GM19351 (cell line): ENCODE measurements around the gene DMGDH.
A peak's percentile ranks its signal among the peaks of the same experiment; 100 is the strongest.
"Not testable (repeated sequence)": the region's sequence is repeated elsewhere in the genome, so short reads cannot be mapped to it uniquely, and the experiment has no call there.

Experiments used
- ATAC-seq: cut with Tn5 transposase; IDR thresholded peaks from one replicate; pipeline ENCODE4 v1.9.1; 2021; ENCODE audit warnings: mild to moderate bottlenecking, moderate library complexity; ENCODE audit not compliant: unreplicated experiment

Gene DMGDH

GRCh38 chr5:79020861-79021561 lies 48.5 kb downstream of the DMGDH start:
- no peak for ATAC-seq

DNA sequence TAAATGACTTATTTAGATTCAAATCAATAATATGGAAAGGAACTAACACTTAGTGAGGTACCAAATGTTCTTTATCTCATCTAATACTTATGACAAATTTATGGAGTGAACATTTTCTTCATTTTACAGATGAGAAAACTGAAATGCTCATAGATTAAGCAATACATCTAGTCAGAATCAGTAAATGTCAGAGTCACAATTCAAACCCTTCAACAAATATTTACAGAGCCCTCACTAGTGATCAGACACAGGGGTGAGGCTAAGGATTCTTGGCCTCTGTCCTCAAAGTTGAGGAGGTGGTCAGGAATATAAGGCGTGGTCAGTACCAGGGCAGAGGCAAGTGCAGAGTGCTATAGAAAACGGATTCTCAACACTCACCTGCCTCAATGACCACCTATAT lies 54.8 kb downstream of the DMGDH start:
- no peak for ATAC-seq

GRCh38 chr5:79011869-79012268 lies 57.6 kb downstream of the DMGDH start:
- no peak for ATAC-seq

GRCh38 chr5:79011219-79011836 lies 58.1 kb downstream of the DMGDH start:
- no peak for ATAC-seq

DNA sequence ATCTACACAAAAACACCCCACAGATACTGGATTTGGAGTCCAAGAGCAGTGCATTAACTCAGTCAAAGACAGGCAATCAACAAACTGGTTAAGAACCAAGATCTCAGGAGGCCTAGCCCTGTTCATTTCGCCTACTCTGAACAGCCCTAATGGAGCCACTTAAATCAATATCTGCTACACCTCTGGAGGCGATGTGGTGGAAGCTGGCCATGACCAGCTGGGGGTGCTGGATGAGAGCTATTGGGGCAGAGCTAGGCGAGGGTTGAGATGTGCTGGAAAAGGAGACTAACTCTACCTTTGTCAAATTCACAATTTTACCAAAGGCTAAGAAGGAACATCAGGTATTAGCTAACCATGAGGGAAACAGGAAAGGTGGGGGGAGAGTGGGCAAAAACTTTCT lies 61.1 kb downstream of the DMGDH start:
- ATAC-seq, result no peak

- ATAC-seq, result no peak
These were observed 61.6 kb downstream of the DMGDH start for GRCh38 chr5:79007872-79008271.

- no peak for ATAC-seq
These were observed 63.4 kb downstream of the DMGDH start for GRCh38 chr5:79005936-79006631.

DNA sequence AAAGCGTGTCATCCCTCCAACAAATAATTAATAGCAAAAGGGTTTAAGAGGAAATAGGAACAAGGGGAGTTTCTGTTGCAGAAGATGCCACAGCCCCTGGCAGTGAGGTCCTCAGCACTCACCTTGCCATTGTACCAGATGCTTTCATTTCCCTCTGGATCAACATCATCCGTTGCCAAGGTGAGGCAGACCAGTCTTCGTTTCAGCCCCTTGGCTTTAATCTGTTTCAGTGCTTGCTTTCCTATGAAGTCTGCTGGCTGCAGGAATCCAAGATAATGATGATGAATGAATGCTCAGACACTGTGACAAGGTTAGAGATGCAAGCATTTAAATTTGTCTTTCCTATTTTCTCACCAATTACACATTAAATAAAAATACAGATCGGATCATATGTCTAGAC lies 64.3 kb downstream of the DMGDH start:
- ATAC-seq, result no peak

DNA sequence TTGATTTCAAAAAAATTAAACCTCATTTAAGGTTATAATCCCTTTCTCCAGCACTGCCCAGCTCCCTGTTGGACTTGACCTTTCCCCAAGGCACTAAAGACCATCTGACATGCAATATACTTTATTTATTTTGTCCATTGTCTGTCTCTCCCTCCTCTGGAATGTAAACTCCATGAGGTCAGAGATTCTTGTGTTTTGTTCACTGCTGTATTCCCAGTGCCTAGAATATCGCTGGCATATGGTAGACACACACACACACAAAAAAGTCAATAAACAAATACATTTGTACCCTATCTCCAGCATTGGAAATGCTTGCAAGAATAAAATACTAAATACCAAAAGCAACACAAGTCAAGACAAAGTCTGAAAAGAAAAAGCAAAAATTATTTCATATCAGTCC lies 67.1 kb downstream of the DMGDH start:
- no peak for ATAC-seq

DNA sequence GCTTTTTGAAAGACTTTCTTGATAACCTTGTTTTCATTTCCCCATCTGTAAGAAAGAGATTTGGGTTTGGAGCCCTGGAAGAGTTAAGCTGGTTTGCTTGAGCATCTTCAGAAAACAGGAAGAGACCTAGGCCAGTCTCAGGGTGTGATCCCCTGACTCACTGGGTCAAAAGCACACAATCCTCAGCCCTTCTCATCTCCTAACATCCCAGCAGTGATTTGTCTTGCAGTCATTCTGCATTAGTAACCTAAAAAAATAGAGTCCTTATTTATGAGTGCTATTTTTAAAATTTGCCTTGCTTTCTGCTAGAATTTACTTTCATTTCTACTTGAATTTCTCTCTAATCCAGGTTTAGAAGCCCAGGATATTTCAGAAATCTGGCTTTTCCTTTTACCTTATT lies 68.0 kb downstream of the DMGDH start:
- ATAC-seq, result no peak

DNA sequence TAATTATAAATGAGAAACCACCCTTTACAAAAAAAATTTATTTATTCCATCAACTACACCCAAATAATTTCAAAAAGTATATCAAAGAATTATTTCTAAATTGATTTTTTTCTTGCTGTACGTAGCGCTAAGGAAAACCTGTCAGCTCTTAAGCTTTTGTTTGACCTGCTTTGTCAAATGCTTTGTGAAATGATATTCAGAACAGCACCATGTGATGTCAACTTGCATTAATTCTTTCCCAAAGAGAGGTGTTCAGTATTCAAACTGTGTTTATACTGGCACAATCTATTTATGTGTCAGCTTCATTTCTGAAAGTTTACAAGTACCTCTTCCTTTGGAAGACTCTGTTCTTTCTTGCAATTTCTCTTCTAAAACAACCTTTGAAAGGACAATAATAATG lies 72.4 kb downstream of the DMGDH start:
- no peak for ATAC-seq

GRCh38 chr5:78995521-78996007 lies 73.9 kb downstream of the DMGDH start:
- no peak for ATAC-seq

DNA sequence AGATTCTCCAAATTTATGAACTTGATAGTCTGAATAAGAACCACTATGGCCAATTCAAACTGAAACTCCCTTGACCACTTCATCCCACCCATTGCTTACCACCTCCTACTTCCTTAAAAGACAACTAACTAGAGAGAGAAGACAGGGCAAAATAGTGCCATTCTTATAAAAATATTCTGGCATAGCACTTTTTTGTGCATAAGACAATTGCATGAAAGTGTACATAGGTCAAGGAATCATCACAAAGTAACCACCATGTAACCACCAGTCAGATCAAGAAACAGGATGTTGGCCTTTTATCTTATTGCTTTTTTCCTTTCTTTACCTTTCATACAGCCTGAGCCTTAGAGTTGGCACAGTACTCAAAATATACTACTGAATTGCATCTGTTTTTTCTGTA lies 76.3 kb downstream of the DMGDH start:
- ATAC-seq, result no peak

DNA sequence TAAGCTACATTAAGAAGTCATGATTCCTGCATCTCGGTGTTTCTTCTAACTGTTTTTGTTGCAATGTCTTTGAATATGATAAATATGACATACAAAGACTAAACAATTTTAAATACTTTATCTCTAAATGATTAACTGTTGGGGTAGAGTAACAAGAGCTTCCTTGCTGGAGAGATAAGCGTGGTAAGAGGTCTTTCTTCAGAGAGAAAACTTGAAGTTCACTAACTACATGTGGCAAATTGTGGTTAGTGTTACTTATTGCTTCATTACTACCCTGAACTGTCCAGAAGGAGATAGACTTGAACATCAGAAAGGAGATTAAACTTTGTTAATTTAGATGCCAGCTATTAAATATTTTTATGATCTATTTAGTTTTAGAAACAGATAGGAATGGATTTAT lies 77.3 kb downstream of the DMGDH start:
- ATAC-seq, result no peak

DNA sequence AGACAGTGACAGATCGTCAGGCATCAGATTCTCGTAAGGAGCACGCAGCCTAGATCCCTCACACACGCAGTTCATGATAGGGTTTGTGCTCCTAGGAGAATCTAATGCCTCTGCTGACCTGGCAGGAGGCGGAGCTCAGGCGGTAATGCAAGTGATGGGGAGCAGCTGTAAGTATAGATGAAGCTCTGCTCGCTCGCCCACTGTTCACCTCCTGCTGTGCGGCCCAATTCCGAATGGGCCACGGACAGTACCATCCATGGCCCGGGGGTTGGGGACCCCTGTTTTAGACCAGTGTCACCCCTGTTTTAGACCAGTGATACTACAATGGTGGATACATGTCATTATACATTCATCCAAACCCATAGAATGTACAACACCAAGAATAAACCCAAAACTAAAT lies 80.4 kb downstream of the DMGDH start:
- no peak for ATAC-seq

GRCh38 chr5:78985725-78986223 lies 83.7 kb downstream of the DMGDH start:
- ATAC-seq, result peak; percentile 59

- peak; percentile 43 for ATAC-seq
These were observed 84.3 kb downstream of the DMGDH start, which contains the start of gene ARSB for GRCh38 chr5:78985116-78985724. Gene ARSB, minus strand, starts transcription at chr5:78985310. Its CDS starts 62 bp downstream, at chr5:78985248.

DNA sequence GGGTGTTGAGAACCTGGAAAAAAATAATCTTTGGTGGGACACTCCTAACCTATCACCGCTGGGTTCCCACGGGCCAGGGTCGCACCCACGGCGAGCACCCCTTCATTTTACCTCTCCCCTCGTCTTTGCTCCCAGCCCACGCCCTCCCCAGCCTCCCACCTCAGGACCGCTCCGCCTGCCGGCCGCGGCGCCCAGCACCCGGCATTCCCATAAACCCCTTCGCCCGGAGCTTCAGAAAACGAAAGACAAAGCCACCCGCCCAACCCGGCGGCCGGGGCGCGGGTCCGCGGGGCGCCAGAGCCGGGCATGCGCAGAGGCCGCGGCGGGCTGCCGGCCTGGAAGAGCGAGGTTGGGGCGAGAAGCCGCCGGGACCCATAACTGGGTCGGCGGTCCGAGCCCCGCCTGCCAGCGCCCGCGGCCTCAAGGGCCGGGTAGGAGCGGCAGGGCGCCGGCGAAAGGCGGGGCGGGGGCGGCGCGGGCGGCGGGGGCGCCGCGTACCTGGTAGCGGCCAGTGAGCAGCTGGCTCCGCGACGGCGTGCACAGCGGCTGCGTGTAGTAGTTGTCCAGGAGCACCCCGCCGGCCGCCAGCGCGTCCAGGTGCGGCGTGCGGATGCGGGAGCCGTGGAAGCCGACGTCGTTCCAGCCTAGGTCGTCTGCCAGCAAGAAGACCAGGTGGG lies 84.9 kb downstream of the DMGDH start:
- ATAC-seq, result peak; percentile 45

DNA sequence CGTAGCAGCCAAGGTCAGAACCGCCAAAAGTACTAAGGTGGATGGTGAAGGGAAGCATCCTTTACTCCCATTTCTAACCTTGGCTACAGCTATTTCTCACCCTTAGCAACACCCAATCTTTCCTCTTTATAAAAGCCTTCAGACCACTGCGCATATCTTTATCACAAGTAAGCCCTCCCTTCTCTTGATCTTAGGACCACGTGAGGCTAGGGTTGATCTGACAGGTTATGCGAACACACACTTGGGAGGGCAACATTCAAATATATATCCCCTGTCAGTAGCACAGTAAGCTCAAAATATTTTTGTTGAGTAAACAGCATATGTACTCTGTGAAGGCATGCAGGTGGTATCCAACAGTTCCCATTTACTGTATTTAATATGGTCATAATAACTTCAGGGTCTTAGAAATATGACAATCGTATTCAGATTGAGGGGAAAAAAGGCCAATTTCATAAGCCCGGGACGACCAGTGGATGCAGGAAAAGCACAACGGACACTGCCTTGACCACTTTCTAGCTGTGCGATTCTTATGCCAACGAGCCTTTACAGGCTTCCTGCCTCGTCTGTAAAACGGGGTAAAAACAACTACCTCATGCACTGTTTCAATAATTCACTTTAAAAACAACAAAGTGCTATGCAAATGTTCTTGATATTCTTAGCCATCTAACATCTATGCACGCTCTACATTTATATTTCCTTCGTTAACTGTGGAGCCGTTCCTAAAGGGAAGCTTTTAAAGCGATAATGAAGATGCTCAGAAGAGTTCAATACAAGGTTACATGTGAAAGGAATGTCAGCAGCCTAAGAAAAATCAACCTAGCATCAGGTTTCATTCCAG lies 85.7 kb downstream of the DMGDH start:
- no peak for ATAC-seq

DNA sequence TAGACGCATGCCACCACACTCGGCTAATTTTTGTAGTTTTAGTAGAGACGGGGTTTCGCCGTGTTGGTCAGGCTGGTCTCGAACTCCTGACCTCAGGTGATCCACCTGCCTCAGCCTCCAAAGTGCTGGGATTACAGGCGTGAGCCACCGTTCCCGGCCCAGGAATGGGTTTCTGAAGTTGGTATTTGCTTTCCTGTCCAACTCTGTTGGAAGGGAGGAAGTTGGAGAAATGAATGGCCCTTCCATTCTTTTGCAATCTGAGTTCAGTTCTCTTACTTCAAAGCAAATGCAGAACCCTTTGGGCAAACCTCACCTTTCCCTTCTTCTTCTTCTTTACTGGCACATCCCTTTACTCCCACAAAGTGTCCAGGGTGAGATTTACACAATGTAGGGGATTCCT lies 86.3 kb downstream of the DMGDH start:
- ATAC-seq, result not testable (repeated sequence)
